PC-3 (cell line): ENCODE data around the gene CCT5. TPM values are rescaled to one million over a fixed set of nuclear protein-coding genes. Genes with fewer than 3 reads are reported as not detected.

Source experiments
- ATAC-seq: fragments of 200-7000 bp; cut with Tn5 transposase; 2 replicates; pipeline ENCODE4 v1.9.1; 2020; ENCODE audit warnings: mild to moderate bottlenecking, moderate library complexity
- BruUV-seq: library from RNA; stranded (reverse); fragments of 400-500 nt; replicated peaks from 2 replicates; lab custom pipeline; 2021; lab: Mats Ljungman, UMichigan
- CTCF ChIA-PET: fragments of 300-600 bp; sonication (Branson Sonifier 250); formaldehyde crosslinking; loops from one replicate; lab custom pipeline; 2022; ENCODE audit warnings: antibody characterized with exemption; lab: Charles Lee
- POLR2A ChIA-PET: fragments of 300-600 bp; sonication (Branson Sonifier 250); formaldehyde crosslinking; loops from one replicate; lab custom pipeline; 2022; ENCODE audit warnings: antibody characterized with exemption; ENCODE audit not compliant: unreplicated experiment; lab: Charles Lee
- DNase-seq: peaks from one replicate; pipeline ENCODE4 v3.0.0-alpha.2; 2015
- H2AFZ ChIP-seq: fragments of 300-600 bp; sonication (generic); 2 replicates; pipeline ENCODE4 v1.6.0; 2016; ENCODE audit warnings: antibody characterized with exemption, low read length
- H3F3A ChIP-seq: fragments of 300-600 bp; sonication (generic); one replicate; pipeline ENCODE4 v1.6.0; 2017; ENCODE audit warnings: antibody characterized with exemption, low read length, control low read depth, mild to moderate bottlenecking; ENCODE audit not compliant: unreplicated experiment
- H3K27ac ChIP-seq: fragments of 300-600 bp; sonication (generic); 2 replicates; pipeline ENCODE4 v1.5.1; 2016; ENCODE audit warnings: mild to moderate bottlenecking, low read length
- H3K27me3 ChIP-seq: fragments of 300-600 bp; sonication (generic); 2 replicates; pipeline ENCODE4 v1.6.1; 2016; ENCODE audit warnings: low read length, mixed read lengths
- H3K36me3 ChIP-seq: fragments of 300-600 bp; sonication (generic); 2 replicates; pipeline ENCODE4 v1.6.1; 2016; ENCODE audit warnings: low read depth, mixed run types, low read length, mixed read lengths
- H3K4me1 ChIP-seq: fragments of 300-600 bp; sonication (generic); 2 replicates; pipeline ENCODE4 v1.5.1; 2016; ENCODE audit warnings: low read length; ENCODE audit not compliant: insufficient read depth
- H3K4me2 ChIP-seq: fragments of 300-600 bp; sonication (generic); 2 replicates; pipeline ENCODE4 v1.6.0; 2016; ENCODE audit warnings: low read length
- H3K4me3 ChIP-seq: fragments of 300-600 bp; sonication (generic); 2 replicates; pipeline ENCODE4 v1.5.1; 2016; ENCODE audit warnings: mild to moderate bottlenecking, low read length, mixed read lengths
- H3K79me2 ChIP-seq: fragments of 300-600 bp; sonication (generic); 2 replicates; pipeline ENCODE4 v1.6.1; 2017; ENCODE audit warnings: low read length, mixed read lengths
- H3K9ac ChIP-seq: fragments of 300-600 bp; sonication (generic); 2 replicates; pipeline ENCODE4 v1.6.0; 2016; ENCODE audit warnings: mild to moderate bottlenecking, low read length
- H3K9me2 ChIP-seq: fragments of 300-600 bp; sonication (generic); replicated peaks from 2 replicates; pipeline ENCODE4 v1.6.1; 2016; ENCODE audit warnings: mixed run types, low read length, mixed read lengths
- H3K9me3 ChIP-seq: fragments of 300-600 bp; sonication (generic); 2 replicates; pipeline ENCODE4 v1.6.1; 2016; ENCODE audit warnings: low read length, mixed read lengths
- H4K20me1 ChIP-seq: fragments of 300-600 bp; sonication (generic); 2 replicates; pipeline ENCODE4 v1.6.1; 2016; ENCODE audit warnings: low read length, mixed read lengths
- CTCF ChIP-seq: fragments of 300-600 bp; sonication (generic); conservative IDR thresholded peaks from 2 replicates; pipeline ENCODE4 v1.5.1; 2017; ENCODE audit warnings: antibody characterized with exemption, low read depth, mild to moderate bottlenecking, low read length
- EZH2 ChIP-seq: fragments of 300-600 bp; sonication (generic); IDR thresholded peaks from one replicate; pipeline ENCODE4 v1.6.1; 2017; ENCODE audit warnings: antibody characterized with exemption, mild to moderate bottlenecking, low read length; ENCODE audit not compliant: unreplicated experiment
- intact Hi-C: fragments of 100-400 bp; cut with micrococcal nuclease; formaldehyde crosslinking; loops from 2 replicates; pipeline ENCODE4 v1.9.0; 2023
- total RNA-seq: library from RNA; depleted of rRNA; stranded (reverse); fragments of >200 nt; gene quantifications from 2 replicates; pipeline ENCODE4 v1.2.3, GENCODE V29; 2014

CCT5 gene
- total RNA-seq, 1 experiment from 2014 or later: 1,334 TPM

- Histone ChIP-seq H3K27ac (no peak overlapping the region), H3K9me2 (no peaks in the 10 kb centered on the region), H3K27me3 (no peaks in the 10 kb centered on the region), H3K4me2 (no peak overlapping the region), H3K36me3 (peaks cover 21% of the 10 kb centered on the region; the same call in 1 of the 2 replicates), H3K9ac (no peak overlapping the region), H3K4me1 (no peaks in the 10 kb centered on the region), H3K79me2 (no peaks in the 10 kb centered on the region), H3F3A (no peaks in the 10 kb centered on the region), H2AFZ (no peak overlapping the region), H4K20me1 (no peaks in the 10 kb centered on the region), H3K4me3 (no peak overlapping the region), H3K9me3 (no peaks in the 10 kb centered on the region)
- BruUV-seq: no TSS peak
- intact Hi-C loops: no loop called here
- POLR2A ChIA-PET: no interaction called here
- DNase-seq (no peak), ATAC-seq (no peak)
- CTCF ChIA-PET: no interaction called here
- TF ChIP-seq CTCF: no peak
- TF ChIP-seq EZH2: no peak
These were observed 27.9 kb downstream of the CCT5 start for GRCh38 chr5:10277773-10278630.

GRCh38 chr5:10278658-10279279 is 28.7 kb downstream of the CCT5 start:
- H3F3A ChIP-seq: no peaks in the 10 kb centered on the region

More at GRCh38 chr5:10278658-10279279, 28.7 kb downstream of the CCT5 start:
- Histone ChIP-seq H3K9ac (no peak overlapping the region), H3K79me2 (no peaks in the 10 kb centered on the region), H3K27ac (no peak overlapping the region), H3K4me3 (no peak overlapping the region), H3K9me3 (no peaks in the 10 kb centered on the region), H2AFZ (no peak overlapping the region), H3K9me2 (no peaks in the 10 kb centered on the region), H3K36me3 (peaks cover 21% of the 10 kb centered on the region; the same call in 1 of the 2 replicates), H3K27me3 (no peaks in the 10 kb centered on the region), H4K20me1 (no peaks in the 10 kb centered on the region), H3K4me2 (no peak overlapping the region), H3K4me1 (no peaks in the 10 kb centered on the region)
- no peak for DNase-seq
- ChIA-PET CTCF (no interaction called here), POLR2A (no interaction called here)
- BruUV-seq: no TSS peak
- TF ChIP-seq CTCF: no peak
- ATAC-seq: no peak
- intact Hi-C loops: no loop called here
